IPS DF 19.7 (cell line): ENCODE data around the gene C2CD2.

ENCODE experiments used
- DNase-seq: peaks from one replicate; pipeline ENCODE4 v3.0.0-alpha.2; 2013; ENCODE audit warnings: low read depth, low spot score

Gene C2CD2

GRCh38 chr21:41933313-41934079 lies 20.3 kb downstream of the C2CD2 start:
- DNase-seq: no peak

GRCh38 chr21:41932576-41933312 lies 21.1 kb downstream of the C2CD2 start:
- DNase-seq: no peak

GRCh38 chr21:41932191-41932575 lies 21.6 kb downstream of the C2CD2 start:
- no peak for DNase-seq

GRCh38 chr21:41931041-41931451 lies 22.8 kb downstream of the C2CD2 start:
- no peak for DNase-seq

- no peak for DNase-seq
Observed at GRCh38 chr21:41929248-41929647, 24.6 kb downstream of the C2CD2 start.

GRCh38 chr21:41928621-41929220 lies 25.1 kb downstream of the C2CD2 start:
- DNase-seq: no peak

- DNase-seq: no peak
Observed at GRCh38 chr21:41927727-41928409, 25.9 kb downstream of the C2CD2 start.

GRCh38 chr21:41926807-41927171 lies 27.0 kb downstream of the C2CD2 start:
- no peak for DNase-seq

- DNase-seq: peak; percentile 40
Observed at GRCh38 chr21:41926117-41926806, 27.6 kb downstream of the C2CD2 start.

- DNase-seq: no peak
Observed at GRCh38 chr21:41925767-41926116, 28.1 kb downstream of the C2CD2 start.

GRCh38 chr21:41924368-41924754 lies 29.5 kb downstream of the C2CD2 start:
- no peak for DNase-seq

GRCh38 chr21:41923631-41924367 lies 30.0 kb downstream of the C2CD2 start:
- no peak for DNase-seq

- no peak for DNase-seq
Observed at GRCh38 chr21:41923186-41923585, 30.6 kb downstream of the C2CD2 start.

- no peak for DNase-seq
Observed at GRCh38 chr21:41921021-41921420, 32.8 kb downstream of the C2CD2 start.

- DNase-seq: no peak
Observed at GRCh38 chr21:41920476-41920875, 33.3 kb downstream of the C2CD2 start.

GRCh38 chr21:41919666-41920398 lies 34.0 kb downstream of the C2CD2 start:
- DNase-seq: no peak

- DNase-seq: no peak
Observed at GRCh38 chr21:41918561-41919358, 35.1 kb downstream of the C2CD2 start.

- no peak for DNase-seq
Observed at GRCh38 chr21:41917531-41917930, 36.3 kb downstream of the C2CD2 start.

GRCh38 chr21:41916888-41917433 lies 36.9 kb downstream of the C2CD2 start:
- DNase-seq: no peak
